UCSD-AML1 (cell line): Measurements from ENCODE around the gene DYNLT2.
"Not testable (repeated sequence)": the region's sequence is repeated elsewhere in the genome, so short reads cannot be mapped to it uniquely, and the experiment has no call there.

Experiments used
- DNase-seq: peaks from one replicate; lab custom pipeline; 2025; ENCODE audit not compliant: unreplicated experiment; lab: John Stamatoyannopoulos, UW

The DYNLT2 gene

DNA sequence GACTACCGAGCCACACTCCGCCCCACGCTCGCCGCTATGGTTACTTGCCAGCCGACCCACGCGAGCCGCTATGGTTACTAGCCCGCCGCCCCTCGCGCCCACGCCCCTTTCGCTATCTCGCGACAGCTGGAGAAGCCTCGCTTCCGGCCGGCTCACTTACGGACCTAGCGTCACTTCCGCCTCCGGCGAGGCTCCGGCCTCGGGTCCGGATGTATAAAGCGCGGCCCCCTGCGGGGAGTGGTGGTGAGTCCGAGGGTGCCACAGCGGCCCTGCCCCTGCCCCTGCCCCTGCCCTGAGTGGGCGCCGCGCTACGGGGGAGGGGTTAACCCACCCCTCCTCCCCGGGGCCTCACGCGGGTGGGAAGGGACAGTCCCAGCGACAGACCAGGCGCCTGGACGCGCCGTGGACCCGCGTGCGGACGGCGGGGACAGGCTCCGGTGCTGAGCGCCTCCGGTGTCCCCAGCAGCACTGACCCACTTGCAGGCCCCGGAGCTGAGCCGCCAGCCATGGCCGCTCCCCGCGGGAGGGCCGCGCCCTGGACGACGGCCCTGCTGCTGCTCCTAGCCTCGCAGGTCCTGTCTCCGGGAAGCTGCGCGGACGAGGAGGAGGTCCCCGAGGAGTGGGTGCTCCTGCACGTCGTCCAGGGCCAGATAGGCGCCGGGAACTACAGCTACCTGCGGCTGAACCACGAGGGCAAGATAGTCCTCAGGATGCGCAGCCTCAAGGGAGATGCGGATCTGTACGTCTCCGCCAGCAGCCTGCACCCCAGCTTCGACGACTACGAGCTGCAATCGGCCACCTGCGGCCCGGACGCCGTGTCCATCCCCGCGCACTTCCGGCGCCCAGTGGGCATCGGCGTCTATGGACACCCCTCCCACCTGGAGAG is 49.2 kb downstream of the DYNLT2 start, which contains the start of the genes C6orf120 and WDR27:
C6orf120 (plus strand) TSS at position 173 of the 886 bp plus-strand sequence; CDS start at position 507, 334 bp downstream.
WDR27 (minus strand) TSS at position 76 of the 886 bp plus-strand sequence. CDS start 13,024 bp downstream, outside the sequence.
- peak; percentile 99 for DNase-seq

DNA sequence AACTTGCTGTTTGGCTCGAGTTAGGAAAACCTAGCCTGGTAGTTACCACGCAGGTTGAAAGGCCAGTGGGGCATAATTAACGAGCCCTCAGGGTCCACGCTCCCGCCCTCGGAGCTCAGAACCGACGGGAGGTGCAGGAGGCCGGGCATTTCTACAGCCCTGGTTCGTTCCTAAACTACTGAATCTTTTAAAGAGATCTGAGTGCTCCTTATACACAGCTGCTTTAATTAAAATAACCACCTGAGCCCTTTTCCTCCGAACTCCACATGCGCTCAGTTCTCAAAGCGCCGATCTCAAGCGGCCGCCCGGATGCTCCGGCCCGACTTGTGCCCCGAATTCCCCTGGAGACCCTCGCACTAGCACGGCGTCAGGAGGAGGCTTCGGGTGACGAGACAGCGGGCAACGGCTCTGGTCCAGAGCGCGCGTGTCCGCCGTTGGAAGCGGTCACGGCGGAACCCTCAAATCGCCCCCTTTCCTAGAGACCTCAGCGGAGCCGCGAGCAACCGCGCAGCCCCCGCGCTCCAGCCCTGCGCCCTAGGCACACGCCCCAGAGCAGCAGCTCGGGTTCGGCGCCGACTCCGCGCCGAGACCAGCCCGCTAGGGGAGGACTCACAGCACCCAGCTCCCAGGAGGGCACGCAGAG is 49.9 kb downstream of the DYNLT2 start:
- no peak for DNase-seq

DNA sequence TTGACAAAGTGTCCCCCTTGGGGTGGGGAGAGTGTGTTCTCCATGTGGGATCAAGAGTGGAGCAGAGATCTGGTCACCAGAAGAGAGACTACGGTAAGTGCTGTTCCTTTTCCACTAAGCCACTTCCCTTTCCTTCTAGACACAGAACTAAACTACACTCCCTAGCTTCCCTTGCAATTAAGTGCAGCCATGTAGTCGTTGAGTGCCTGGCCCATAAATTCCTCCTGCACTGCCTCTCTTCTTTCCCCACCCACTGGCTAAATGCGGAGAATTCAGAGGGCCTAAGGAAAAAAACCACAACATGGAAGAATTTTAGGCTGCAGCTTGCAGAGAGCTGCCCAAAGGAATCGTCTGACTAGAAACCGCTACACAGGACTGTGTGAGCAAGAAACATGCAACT is 51.1 kb downstream of the DYNLT2 start:
- peak; percentile 31 for DNase-seq

DNA sequence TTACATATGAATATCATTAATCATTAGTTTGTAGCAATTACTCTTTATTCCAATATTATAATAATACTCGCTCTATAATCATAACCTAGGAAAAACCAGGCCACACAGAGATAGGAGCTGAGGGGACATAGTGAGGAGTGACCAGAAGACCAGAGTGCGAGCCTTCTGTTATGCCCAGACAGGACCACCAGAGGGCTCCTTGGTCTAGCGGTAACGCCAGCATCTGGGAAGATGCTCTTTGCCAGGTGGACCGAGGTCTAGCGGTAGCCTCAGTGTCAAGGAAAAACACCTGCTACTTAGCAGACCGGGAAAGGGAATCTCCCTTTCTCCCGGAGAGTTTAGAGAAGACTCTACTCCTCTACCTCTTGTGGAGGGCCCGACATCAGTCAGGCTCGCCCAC is 54.3 kb downstream of the DYNLT2 start:
- not testable (repeated sequence) for DNase-seq

DNA sequence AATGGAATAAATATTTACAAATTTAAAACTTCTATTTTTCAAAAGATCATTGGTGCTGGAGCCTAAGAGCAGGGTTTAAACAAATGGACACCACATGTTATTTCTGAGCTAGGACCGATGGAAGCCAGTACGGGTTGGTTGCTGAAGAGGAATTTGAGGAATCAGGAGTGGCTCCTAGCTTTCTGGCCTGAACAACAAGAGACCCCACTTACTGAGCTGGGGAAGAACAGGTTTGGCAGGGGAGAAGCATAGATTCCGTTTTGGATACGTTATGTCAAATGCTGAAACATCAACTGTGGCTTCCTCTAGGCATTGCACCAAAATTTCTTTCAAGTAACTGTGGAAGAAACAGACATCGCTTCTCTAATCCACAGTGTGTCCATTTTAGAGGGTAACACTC is 56.2 kb downstream of the DYNLT2 start:
- no peak for DNase-seq

DNA sequence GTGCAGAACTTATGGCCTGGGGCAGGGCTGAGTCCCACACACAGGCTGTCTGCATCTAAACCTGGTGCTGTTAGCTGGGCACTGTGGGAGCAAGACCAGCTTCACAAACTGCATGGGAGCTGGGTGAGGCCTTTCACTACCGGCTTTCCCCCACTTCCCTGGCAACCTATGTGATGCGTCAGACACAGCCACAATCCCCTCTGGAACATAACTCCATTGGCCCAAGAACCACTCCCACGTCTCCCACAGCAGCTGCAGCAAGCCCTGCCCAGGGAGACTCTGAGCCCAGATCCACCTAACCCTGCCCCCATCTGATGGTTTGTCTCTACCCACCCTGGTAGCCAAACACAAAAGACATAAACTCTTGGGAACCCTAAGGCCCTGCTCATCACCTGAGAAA is 58.9 kb downstream of the DYNLT2 start:
- DNase-seq, result no peak

DNA sequence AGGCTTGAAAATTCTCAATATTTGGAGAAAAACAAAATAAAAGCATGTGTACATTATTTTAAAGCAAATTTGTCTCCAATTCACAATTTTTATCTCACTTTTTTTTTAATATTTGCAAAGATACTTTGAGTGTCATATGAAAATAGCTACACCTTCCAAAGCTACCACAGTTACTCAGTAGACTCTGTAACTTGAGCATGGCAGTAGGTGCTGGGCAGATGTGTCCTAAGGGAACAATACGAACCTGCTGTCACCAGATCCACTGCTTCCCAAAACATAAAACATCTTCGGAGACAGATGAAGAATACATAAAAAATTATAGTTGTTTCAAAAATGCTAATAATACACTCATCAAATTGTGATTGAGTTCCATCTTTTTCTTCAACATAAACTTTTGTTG is 60.1 kb downstream of the DYNLT2 start:
- DNase-seq, result no peak
